LNCaP clone FGC (cell line): Measurements from ENCODE around the gene PPP1R3D.

Source experiments
- DNase-seq: peaks from one replicate; pipeline ENCODE4 v3.0.0-alpha.2; 2011; ENCODE audit warnings: low read depth
- H3K4me3 ChIP-seq: 2 replicates; pipeline ENCODE4 v1.5.1; 2011; ENCODE audit warnings: mild to moderate bottlenecking, low read depth, low read length, control low read depth
- TF ChIP-seq, protein P1 (sequence below): IDR thresholded peaks from 2 replicates; pipeline ENCODE4 v1.5.1; 2012; ENCODE audit warnings: mild to moderate bottlenecking; ENCODE audit not compliant: control insufficient read depth, insufficient read depth; ENCODE audit errors: extremely low read depth

Gene PPP1R3D

DNA sequence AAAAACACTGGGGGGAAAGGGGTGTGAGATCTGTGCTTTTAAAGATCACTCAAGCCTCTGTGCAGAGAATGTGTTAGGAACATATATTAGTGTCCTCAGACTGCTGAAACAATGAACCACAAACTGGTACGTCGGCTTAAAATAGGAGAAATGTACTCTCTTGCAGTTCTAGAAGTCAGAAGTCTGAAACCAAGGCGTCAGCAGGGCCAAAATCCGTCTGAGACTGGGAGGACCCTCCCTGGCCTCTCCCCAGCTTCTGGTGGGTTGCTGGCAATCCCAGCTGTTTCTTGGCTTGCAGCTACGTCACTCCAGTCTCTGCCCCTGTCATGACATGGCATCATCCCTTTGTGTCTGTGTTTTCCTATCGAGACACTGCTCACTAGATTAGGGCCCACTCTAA lies 22.1 kb upstream of the PPP1R3D start:
- no peak overlapping the region for H3K4me3 ChIP-seq
- no peak for DNase-seq
- TF ChIP-seq, protein P1, sequence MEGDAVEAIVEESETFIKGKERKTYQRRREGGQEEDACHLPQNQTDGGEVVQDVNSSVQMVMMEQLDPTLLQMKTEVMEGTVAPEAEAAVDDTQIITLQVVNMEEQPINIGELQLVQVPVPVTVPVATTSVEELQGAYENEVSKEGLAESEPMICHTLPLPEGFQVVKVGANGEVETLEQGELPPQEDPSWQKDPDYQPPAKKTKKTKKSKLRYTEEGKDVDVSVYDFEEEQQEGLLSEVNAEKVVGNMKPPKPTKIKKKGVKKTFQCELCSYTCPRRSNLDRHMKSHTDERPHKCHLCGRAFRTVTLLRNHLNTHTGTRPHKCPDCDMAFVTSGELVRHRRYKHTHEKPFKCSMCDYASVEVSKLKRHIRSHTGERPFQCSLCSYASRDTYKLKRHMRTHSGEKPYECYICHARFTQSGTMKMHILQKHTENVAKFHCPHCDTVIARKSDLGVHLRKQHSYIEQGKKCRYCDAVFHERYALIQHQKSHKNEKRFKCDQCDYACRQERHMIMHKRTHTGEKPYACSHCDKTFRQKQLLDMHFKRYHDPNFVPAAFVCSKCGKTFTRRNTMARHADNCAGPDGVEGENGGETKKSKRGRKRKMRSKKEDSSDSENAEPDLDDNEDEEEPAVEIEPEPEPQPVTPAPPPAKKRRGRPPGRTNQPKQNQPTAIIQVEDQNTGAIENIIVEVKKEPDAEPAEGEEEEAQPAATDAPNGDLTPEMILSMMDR = no peak

DNA sequence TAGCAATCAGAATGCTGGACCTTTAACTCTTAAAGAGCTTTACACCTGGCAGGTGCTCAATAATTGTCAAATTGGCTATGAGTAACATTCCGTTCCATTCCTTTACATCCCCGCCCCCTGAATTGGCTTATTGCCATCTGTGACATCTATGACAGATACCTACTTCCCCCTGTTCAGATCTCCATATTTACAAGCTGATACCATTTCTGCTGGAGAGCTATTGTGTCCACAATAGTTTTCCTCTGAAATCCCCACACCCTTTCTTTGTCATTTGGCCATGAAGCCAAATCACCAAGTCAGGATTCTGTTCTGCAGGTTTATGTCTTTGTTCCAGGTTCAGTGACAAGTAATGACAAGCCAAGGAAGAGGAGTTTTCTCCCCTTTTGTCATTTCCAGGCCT lies 21.3 kb upstream of the PPP1R3D start:
- peak; percentile 67 for DNase-seq
- H3K4me3 ChIP-seq = peak overlapping the region; percentile 78; the same call in 1 of the 2 replicates
- TF ChIP-seq, protein P1 = no peak

DNA sequence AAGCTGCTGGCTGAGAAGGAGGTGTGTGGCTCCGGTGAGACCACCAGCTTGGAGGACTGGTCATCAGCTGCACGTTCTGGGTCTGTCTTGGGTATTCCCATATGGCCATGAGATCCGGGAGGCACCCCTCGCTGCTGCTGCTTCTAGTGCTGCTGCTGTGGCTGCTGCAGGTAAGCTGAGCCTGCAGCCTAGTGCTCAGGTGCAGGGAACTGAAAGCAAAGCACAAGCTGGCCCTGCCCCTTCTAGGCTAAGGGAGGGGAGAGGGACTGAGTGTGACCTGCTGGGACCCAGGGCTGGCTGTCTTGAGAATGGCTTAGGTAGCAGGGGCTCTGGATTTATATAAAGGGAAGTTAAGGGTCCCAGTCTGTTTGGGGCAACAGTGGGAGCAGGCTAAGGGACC lies 18.5 kb upstream of the PPP1R3D start:
- H3K4me3 ChIP-seq = peak overlapping the region; percentile 78
- TF ChIP-seq, protein P1 = no peak
- DNase-seq = no peak

DNA sequence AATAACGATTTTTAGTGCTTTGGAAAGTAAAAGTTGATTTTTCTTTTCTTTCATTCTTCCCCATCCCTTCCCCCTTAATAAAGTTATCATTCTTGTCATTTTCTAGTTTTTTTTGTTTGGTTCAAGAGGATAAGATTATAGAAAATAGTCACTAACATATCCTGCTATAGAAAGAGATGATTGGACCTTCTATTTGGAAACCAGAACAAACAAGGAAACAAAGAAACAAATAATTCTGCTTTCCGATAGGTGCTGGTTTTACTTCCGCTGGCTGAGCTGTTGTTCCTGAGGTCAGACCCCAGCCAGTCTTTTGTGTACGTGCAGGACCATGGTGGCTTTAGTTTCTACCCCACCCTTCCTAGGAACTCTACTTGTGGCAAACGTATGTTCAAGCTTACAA lies 18.0 kb upstream of the PPP1R3D start, which contains the start of gene CDH26:
Gene CDH26, plus strand, starts transcription at position 301 of the 400 bp plus-strand sequence. CDS start 304 bp downstream, outside the sequence.
- no peak for DNase-seq
- TF ChIP-seq, protein P1 = no peak
- H3K4me3 ChIP-seq = peak within 1 kb of the TSS; percentile 78

DNA sequence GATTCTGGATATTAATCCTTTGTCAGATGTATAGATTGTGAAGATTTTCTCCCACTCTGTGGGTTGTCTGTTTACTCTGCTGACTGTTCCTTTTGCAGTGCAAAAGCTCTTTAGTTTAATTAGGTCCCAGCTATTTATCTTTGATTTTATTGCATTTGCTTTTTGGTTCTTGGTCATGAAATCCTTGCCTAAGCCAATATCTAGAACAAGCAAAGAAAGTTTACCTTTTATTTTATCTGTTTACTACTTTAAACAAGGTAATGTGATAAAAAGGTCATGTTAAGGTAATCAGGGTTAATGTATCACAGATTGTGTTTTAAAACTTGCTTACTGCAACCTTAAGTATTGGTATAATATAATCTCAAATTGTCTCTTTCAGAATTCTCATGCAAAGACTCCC lies 17.5 kb upstream of the PPP1R3D start:
- peak overlapping the region; percentile 78 for H3K4me3 ChIP-seq
- peak; percentile 81 for DNase-seq

DNA sequence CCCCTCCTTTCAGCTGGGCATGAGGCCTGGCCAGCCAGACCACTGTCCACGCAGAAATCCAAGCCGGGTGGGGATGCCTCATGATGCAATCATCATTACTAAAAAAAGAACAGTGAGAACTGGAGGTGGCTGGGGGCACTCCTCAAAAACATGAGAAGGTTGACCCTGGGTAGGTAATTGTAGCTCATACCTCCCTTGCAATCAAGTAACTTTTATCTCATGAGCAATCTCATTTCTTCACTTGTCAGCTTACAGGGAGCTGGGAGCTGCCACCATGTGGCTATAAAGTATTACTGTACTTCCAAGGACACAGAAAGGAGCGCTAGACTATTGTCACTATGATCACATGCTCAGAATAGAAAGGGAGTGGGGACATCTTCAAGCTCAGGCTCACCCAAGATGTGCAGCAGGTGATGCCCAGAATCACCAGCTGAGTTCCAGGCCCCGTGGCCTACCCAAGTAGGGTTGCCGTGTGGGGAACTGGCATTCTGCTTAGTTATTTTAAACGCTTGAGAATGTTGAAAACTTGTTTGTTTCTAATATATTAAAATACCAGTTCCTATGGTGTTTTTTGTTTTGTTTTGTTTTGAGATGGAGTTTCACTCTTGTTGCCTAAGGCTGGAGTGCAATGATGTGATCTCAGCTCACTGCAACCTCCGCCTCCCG lies 15.2 kb upstream of the PPP1R3D start:
- TF ChIP-seq, protein P1 = peak; percentile 74
- no peak overlapping the region for H3K4me3 ChIP-seq
- peak; percentile 69 for DNase-seq

DNA sequence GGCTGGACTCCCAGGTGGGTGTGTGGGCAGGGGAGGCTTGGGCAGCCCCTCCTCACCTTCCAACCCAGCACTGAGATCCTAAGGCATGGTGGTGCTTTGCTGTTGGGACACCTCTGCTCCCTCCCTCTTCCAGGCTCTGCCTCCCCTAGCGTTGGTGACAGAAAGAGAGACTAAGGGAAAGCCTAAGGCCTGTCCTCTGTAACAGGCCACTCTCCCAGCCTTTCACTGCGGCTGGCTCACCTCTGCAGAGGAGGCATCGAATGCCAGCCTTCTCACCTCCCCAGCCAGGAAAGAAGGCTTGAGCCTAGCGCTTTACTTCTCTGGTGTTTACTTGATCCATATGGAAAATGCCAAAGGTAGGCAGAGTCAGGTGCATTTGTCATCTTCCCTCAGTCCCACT lies 14.6 kb upstream of the PPP1R3D start:
- H3K4me3 ChIP-seq = no peak overlapping the region
- TF ChIP-seq, protein P1 = no peak
- DNase-seq = no peak

DNA sequence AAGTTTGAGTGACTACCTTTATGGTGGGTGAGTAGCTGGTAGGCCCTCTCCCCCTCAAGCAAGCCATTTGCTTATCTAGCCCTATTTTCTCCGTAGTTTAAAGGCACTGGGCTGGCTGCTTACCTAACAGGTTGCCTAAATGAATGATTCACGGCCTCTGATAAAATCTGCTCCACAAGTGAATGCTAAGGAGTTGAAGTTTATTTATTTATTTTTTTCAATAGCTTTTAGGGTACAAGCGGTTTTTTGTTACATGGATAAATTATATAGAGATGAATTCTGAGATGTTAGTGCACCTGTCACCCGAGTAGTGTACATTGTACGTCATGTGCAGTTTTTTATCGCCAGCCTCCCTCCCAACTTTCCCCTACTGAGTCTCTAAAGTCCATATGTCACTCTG lies 9.8 kb upstream of the PPP1R3D start:
- DNase-seq = no peak
- no peak overlapping the region for H3K4me3 ChIP-seq
- TF ChIP-seq, protein P1 = no peak
